ENCODE measurements around the gene ZDHHC14.
"Not testable (repeated sequence)": the region's sequence is repeated elsewhere in the genome, so short reads cannot be mapped to it uniquely, and the experiment has no call there.

ZDHHC14 gene

DNA sequence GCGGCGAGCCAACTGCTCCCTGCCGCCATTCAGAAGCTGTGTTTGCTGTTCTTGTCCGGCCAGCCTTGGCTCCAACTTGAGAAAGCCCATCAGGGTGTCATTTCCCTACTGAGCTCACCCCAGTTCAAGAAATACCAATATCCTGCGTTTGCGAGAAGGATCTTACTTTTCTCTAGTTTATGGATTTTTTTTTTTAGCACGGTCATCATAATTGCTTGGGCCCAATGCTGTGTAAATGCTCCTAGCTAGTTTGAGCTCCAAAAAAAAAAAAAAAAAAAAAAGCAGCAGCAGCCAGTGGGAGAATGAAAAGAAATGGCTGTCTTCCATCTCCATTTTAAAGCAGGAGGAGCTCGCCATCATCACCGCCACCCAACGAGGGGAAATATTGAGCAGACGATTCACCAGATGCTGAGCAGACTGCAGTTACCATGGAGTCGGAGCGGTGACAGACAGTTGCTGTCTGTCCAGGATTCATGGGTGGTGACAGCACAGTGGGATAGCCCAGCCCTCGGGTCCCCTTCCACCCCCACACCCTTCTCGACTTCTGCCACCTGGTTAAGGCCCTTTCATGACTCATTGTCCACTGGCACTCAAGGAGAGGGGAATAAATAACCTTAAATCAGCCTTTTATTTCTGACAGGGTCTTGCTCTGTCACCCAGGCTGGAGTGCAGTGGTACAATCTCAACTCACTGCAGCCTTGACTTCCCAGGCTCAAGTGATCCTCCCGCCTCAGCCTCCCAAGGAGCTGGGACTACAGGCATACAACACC is 309.6 kb downstream of the ZDHHC14 start:
- no peak for DNase-seq (ENCODE audit: low read depth)

DNA sequence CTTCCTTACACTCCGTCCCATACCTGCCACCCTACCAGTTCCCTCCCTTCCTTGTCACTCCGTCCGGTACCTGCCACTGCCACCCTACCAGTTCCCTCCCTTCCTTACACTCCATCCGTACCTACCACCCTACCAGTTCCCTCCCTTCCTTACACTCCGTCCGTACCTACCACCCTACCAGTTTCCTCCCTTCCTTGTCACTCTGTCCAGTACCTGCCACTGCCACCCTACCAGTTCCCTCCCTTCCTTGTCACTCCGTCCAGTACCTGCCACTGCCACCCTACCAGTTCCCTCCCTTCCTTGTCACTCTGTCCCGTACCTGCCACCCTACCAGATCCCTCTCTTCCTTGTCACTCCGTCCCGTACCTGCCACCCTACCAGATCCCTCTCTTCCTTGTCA is 310.6 kb downstream of the ZDHHC14 start:
- DNase-seq (ENCODE audit: low read depth) = not testable (repeated sequence)

DNA sequence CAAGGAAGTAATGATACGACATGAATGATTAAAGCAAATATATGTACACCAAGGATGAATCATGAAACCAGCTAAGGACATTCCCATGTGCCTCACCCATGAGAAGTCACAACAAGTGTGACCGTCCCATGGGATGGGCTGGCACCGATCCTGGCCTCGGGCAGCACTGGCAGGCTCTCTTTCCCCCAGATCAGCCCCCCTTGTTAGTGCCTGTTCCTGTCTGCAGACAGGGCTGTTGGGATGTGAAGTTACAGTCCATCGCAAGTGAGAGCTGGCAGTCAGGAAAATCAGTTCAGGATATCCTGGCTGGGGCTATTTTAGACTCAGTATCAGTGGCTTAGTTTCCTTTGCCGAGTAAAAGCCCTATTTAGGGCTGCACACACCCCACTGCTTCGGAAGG is 312.9 kb downstream of the ZDHHC14 start:
- no peak for DNase-seq (ENCODE audit: low read depth)

DNA sequence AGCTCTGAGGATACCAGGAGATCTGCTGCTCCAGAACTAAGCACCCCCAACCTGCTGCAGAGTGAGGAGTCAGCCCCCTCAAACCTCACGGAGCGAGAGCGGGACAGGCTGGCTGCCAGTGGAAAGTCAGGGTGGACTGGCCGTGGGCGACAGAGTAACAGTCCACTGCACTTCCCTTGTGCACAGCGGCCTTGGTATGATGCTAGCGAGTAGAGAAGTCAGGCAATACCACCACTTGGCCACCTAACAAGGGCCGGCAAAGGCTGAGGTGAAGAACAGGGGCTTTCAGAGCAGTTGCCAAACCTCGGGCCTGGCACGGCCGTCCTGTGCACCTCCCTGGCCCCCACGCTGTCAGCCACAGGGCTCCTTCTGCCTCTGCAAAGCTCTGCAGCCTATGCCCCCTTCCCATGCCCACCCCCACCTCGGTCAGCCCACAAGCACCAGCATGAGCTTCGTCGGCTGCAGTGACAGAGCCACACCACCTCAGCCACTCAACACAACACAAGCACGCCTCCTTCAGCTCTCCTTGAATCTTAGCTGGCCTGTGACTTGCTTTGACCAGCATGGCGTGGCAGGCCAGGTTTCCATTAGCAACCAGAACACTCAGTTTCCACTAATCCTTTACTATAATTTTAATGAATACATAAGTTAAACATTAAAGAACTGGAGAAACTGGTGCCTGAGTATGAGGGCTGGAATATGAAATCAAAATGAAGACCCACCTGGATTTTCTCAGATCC is 314.5 kb downstream of the ZDHHC14 start:
- DNase-seq (ENCODE audit: low read depth) = no peak

DNA sequence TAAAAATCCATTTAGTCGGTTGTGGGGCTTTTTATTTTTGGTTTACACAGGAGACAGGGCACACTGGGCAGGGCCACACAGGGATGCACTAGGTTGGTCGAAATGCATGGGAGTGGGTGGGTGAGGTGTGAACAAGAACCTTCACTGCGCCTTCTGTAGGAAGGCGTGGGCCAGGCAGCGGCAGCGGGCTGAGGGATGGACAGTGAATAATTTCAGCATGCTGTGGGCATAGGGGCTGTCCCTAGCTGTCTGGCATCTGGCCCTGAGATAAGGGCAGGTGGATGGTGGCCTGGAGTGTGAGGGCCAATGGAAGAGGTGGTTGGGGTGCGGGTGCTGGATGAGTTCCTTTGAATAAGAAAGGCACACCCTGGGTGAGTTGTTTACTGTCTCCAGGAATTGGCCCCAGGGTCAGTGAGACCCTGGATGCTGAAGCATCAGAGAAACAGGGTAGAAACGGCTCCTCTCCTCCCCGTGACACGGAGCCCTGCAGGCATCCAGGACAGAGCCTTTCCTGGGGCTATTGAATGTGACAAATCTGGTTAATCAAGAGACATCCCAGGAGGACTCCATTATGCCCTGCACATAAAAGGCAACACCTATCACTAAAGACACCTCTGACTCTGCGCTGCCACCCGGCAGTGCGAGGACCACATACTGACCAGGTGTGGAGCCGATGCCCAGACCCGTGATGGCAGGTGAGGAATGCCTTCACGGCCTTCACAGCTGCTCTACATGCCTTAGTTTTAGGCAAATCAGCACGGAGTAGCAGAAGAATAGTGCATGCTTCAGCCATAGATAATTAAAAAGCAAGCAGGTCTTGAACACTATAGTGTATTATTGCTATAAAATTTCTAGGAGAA is 319.0 kb downstream of the ZDHHC14 start:
- DNase-seq (ENCODE audit: low read depth) = no peak

DNA sequence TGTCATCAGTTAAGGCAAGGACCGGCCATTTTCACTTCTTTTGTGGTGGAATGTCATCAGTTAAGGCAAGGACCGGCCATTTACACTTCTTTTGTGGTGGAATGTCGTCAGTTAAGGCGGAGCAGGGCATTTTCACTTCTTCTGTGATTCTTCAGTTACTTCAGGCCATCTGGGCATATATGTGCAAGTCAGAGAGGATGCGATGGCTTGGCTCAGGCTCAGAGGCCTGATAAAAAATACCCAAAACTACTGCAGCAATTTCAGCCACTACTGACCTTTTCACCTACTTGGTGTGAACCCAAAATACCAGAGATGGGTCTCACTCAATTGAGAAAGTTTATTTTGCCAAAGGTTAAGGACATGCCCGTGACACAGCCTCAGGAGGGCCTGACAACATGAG is 325.4 kb downstream of the ZDHHC14 start:
- not testable (repeated sequence) for DNase-seq (ENCODE audit: low read depth)

DNA sequence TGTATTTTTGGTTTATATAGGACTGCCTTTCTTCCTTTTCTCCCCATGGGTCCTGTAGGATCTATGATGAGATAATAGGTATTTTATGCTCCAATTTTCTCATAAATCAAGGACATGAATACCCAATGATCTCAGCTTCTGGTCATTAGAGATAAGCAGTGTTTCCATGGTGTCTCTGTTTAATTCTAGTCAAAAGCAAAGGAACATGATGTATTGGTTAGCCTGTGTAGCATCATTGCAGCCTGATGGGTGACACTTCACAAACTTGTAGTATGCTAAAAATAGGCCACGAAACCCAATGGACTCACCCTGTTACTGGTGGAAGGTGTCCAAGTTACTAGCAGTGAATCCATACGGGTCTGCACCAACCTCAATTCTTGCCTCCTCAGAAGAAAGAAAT is 325.9 kb downstream of the ZDHHC14 start:
- no peak for DNase-seq (ENCODE audit: low read depth)

DNA sequence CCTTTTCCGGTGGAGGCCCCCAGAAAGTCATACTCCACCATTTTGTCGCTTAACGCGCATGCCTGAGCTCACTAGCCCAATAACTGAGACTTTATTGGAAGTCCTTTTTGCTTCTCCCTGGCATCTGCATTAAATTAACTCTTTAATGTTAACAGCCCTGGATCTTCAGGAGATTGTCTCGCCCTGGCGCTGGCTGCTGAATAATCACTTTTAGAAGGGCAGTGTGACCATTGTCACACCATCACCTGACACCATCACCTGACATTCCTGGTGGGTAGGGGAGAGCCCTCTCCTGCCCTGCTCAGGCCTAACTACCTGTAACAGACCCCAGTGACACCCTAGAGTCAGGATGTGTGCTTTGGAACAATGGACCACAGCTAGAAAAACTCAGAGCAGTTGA is 326.6 kb downstream of the ZDHHC14 start:
- no peak for DNase-seq (ENCODE audit: low read depth)

DNA sequence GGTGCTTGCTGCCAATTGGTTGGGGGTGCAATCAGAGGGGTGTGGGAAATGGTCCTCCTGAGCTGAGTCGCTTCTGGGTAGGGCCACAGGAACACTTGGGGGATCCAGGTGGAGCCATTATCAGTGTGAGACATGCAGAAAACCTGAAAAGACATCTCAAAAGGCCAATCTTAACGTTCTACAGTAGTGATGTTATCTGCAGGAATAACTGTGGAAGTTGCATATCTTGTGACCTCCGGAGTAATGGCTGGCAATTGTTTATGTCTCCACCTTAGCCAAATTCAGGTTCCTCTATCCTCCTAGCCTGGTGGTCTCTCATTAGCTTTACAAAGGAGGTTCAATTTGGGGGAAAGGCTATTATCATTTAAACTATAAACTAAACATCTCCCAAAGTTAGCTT is 327.2 kb downstream of the ZDHHC14 start:
- no peak for DNase-seq (ENCODE audit: low read depth)

DNA sequence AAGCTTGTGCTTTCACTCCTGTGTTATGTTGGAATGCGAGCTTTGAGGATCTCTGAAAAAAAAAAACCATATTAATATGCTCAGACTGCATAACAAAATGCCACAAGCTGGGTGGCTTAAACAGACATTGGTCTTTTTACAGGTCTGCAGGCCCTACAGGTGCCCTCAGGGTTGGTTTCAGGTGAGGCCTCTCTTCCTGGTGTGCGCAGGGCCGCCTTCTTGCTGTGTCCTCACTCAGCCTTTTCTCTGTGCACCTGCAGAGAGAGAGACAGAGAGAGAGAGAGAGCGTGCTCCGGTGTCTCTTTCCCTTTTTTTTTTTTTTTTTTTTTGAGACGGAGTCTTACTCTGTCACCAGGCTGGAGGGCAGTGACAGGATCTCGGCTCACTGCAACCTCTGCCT is 327.9 kb downstream of the ZDHHC14 start:
- DNase-seq (ENCODE audit: low read depth) = no peak

DNA sequence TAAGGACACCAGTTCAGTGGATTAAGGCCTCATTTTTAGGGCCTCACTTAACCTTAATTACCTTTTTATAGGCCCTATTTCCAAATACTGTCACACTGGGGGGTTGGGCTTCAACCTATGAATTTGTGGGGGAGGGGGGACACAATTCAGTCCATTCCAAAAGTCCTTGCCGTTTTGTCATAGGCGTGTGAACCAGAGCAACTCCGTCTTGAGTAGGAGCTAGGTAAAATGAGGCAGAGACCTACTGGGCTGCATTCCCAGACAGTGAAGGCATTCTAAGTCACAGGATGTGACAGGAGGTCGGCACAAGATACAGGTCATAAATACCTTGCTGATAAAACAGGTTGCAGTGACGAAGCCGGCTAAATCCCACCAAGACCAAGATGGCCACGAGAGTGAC is 328.6 kb downstream of the ZDHHC14 start:
- no peak for DNase-seq (ENCODE audit: low read depth)

DNA sequence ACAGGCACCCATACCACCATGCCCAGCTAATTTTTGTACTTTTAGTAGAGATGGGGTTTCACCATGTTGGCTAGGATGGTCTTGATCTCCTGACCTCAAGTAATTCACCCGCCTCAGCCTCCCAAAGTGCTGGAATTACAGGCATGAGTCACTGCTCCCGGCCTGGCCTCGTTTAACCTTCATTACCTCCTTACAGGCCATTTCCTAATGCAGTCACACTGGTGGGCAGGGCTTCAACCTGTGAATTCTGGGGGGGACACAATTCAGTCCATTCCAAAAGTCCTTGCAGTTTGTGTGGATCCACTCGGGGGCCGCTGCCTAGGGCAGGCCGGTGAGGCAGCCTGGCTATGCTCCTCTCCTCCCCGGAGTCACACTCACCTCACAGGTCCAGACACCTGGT is 329.6 kb downstream of the ZDHHC14 start:
- DNase-seq (ENCODE audit: low read depth) = no peak

DNA sequence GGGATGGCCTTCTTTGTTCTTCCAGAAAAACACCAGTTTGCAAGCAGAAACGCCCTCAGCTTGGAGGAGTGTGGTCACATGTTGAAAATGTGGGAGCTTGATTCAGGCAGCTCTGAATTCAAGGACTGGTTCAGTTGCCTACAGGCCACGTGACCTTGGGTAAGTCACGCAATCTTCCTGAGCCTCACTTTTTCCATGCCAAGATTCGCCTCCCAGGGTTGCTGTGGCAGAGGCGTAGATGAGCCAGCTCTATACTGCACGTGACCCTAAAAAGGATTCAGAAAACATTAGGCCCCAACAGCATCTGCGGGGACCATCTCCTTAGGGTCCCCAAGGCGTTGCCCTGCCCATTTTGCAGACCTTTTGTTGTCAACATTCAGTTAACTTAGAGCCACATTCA is 330.1 kb downstream of the ZDHHC14 start:
- DNase-seq (ENCODE audit: low read depth) = no peak

DNA sequence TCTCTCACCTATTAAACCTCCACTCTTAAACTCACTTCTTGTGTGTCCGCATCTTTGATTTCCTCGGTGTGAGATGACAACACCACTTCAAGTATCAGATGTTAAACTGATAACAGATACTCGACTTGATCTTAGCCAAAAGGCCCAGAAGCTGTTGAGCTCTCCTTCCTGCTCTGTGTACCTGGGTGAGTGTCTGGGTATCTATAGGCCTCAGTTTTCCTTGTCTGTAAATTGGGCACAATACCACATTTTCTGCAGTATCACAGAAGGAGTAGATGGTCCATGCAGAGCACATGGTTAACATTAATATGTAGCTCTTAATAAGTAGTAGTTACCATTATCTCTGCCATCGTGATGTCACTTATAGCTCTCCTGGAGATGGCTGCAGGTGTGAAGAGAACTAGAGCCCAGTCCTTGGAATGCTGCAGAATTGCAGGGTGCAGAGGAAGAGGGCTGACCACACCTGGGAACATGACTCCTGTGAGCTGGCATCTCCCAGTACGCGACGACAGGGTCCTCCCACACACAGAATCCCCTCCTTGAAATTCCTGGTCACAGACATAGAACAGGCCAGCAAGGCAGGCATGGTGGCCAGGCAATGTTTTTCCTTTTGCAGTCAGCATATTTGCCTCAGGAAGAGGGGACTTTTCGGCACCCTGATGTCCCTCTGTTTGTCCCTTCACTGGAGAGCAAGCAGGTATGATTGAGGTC is 331.8 kb downstream of the ZDHHC14 start:
- no peak for DNase-seq (ENCODE audit: low read depth)

DNA sequence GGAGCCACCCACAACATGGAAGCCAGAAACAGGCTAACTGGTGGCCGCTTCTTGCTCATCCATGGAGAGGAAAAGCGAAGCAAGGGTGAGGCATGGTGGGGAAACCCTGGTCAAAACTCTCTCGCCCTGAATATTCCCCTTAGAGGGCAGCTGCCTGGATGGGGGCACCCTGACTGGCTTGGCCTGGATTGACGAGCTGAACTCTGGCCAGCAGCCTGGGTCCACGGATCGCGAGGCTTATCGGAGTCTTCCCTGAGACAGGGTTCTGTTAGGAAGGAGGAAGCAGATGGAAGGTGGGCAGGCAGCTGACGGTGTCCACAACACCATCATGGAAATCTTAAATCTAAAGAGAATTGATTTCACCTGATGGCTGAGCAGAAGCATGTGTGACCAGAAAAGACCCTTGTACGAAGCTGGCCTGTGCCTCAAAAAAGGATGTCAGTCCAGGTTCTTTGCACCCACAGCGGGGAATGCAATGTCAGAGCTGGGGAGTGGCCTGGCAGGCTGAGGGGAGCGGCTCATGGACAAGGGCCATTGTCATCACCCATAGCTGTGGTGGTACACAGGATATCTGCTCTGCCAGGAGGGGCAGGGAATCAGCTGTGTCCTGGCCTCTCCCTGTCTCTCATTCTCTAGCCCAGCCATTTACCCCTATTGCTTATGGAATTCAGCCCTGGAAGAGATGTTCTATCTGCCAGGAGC is 332.6 kb downstream of the ZDHHC14 start:
- DNase-seq (ENCODE audit: low read depth) = no peak

DNA sequence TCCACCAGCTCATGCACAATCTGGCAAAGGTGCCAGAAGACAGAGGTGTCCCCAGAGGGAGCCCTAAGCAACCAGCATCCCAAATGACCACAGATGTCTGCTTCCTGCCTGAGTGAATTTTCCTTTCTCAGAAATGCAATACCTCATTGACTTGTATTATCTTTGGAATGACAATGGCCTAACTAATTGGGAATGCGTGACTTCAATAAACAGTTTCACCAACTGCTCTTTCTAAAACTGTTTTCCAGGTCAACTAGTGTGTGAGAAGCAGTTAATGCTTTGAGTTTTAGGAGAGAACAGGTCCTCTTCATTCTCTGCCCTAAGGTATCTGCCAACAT is 333.1 kb downstream of the ZDHHC14 start:
- DNase-seq (ENCODE audit: low read depth) = no peak

DNA sequence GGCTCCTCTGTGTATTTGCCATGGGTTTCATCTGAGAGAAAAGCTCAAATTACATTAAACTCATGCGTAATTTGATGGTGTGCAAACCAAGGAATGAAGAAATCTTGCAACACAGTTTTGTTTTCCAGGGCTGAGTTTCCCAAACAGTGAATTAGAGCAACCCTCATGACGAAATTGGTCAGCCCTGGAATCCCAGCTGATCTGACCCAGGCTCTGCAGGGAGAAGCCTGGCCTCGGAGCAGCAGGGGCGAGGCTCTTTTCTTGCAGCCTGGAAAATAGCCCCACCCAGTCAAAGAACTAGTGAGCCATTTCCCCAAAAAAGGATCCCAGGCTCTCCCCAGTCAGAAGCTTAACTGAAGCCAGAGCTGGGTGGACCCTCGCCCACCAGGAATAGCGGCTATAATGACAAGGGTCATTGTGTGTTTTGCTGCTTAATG is 334.8 kb downstream of the ZDHHC14 start:
- no peak for DNase-seq (ENCODE audit: low read depth)

DNA sequence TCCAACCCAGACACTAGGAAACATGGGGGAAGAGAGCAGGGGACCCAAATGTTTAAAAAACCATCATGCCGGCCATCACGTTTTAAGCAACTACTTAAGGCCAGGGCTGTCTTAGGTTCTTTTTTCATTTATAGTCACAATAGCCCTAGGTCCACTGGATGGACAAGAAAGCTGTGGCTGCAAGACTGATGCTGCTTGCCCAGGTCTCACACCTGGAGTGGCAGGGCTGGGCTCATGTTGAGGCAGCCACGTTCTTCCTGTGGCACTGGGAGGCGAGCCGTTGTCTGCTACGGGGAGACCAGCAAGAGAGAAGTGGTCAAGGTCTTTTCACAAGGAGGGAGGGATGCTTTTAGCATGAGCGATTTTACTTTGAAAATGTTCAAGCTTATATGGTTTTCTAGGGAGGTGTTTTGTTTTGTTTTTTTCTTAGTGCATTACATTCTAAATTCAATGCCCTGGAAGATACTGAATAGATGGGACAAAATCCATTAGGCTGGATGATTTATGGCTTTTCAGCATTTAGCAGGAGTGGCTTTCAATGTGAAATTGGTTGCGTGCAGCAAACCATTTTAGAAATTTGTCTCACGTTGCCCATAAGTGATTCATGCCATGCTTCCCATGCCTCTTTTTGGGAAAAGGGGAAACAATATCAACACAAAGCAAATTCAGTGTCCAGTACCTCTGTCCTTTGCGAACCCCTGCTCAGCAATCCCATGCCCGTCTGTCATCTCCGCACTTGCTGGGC is 335.4 kb downstream of the ZDHHC14 start:
- DNase-seq (ENCODE audit: low read depth) = no peak

DNA sequence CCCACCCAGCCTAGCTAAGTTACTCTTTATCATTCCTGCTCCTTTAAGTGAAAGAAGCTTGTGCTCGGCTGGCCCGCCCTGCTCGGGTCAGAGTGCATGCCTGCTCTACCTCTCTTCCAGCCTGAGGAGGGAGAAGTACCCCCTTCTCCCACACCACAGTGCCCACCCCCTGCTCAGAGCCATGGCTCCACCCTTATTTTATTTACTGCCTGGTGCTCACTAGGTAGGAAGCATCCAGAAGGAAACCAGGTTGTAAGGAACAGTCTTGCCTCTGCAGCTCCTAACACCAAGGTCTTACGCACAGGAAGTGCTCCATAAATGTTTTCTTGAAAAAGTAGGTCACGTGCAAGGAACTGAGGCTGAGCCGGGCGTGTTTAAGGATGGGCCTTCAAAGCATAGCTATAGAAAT is 336.4 kb downstream of the ZDHHC14 start:
- no peak for DNase-seq (ENCODE audit: low read depth)

DNA sequence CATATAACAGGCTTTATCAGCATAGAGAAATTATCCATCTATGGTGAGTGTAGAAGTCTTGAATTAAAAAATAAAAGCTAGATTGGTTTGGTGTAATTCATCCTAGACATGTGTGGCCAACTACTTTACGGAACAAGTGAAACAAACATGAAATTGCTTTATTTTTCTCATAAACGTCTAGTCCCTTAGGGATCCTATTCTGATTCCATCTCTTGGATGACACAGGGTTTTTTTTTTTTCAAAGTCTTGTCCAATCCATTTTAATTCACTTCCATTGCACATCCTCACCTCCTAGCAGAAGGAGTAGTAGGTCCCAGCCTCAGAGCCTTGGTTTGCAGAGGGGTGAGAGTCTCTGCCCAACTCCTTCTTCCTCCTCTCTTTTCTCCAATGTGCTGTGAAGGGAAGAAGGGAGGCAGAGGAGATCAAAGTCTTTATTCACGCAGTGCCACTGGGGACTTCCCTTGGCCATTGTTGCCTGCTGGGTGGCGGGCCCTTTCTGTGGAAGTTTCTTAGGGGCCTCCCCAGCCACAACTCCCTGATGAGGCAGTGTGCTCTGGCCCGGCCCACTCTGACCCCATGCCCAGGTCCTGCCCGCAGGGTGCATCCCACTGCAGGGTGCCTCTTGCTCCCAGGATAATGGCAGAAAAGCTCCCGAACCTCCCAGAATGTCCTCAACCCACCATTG is 337.7 kb downstream of the ZDHHC14 start:
- no peak for DNase-seq (ENCODE audit: low read depth)

All from stimulated activated CD8-positive, alpha-beta memory T cell treated with anti-CD3 and anti-CD28 coated beads, Interleukin-15, amount 100 ng/mL, for 24 hours (primary cell).